ENCODE results near the gene VPS37D.

The VPS37D gene

DNA sequence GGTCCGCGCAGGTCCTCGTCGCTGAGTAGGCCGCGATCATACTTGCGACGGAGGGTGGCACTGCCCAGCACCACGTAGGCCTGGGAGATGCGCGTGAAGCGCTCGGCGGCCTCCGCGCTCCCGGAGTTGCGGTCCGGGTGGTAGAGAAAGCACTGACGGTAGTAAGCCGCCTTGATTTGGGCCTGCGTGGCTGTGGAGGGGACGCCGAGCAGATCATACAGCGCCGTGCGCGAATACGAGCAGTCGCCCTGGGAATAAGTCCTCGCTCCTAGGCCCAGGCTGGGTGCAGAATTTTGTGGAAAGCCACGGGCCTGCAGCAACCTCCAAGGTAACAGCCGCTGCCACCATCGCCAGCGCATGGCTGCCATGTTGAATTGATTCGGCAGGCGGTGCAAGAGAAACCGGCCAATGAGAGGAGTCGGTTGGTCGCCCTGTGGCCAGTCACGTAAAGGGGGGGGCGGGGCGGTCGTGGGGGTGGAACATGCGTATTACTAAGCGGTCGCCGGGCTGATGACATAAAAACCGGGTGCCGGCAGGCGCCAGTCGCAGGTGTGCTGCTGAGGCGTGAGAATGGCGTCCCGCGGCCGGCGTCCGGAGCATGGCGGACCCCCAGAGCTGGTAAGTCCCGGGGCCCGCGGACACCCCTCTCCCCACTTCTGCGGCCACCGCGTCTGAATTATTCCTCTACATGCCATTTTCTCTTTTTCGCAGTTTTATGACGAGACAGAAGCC lies 15.6 kb downstream of the VPS37D start, which contains the start of the genes BUD23 and DNAJC30:
Gene BUD23, plus strand, starts transcription at position 542 of the 732 bp plus-strand sequence. Its CDS starts 29 bp downstream, at position 571.
Gene DNAJC30, minus strand, starts transcription at position 398 of the 732 bp plus-strand sequence. Its CDS starts 30 bp downstream, at position 368.
- no peaks in the 10 kb centered on the region for H3K27me3 Mint-ChIP-seq
- H3K4me1 Mint-ChIP-seq (ENCODE audit: low read depth) = peaks cover 57% of the 10 kb centered on the region

GRCh38 chr7:73683788-73684693 lies 16.4 kb downstream of the VPS37D start:
- H3K27ac Mint-ChIP-seq = peak overlapping the region; percentile 96
- H3K4me3 Mint-ChIP-seq = peak overlapping the region; percentile 100
- no peaks in the 10 kb centered on the region for H3K27me3 Mint-ChIP-seq
- peaks cover 61% of the 10 kb centered on the region for H3K4me1 Mint-ChIP-seq (ENCODE audit: low read depth)
- H3K36me3 Mint-ChIP-seq (ENCODE audit: low read depth) = peaks cover 31% of the 10 kb centered on the region
- H3K9me3 Mint-ChIP-seq = no peaks in the 10 kb centered on the region

More for the DNA sequence above, 15.6 kb downstream of the VPS37D start, which contains the start of the genes BUD23 and DNAJC30:
- peaks cover 31% of the 10 kb centered on the region for H3K36me3 Mint-ChIP-seq (ENCODE audit: low read depth)
- H3K9me3 Mint-ChIP-seq = no peaks in the 10 kb centered on the region
- H3K27ac Mint-ChIP-seq = peak within 1 kb of the TSS; percentile 96
- H3K4me3 Mint-ChIP-seq = peak within 1 kb of the TSS; percentile 100

DNA sequence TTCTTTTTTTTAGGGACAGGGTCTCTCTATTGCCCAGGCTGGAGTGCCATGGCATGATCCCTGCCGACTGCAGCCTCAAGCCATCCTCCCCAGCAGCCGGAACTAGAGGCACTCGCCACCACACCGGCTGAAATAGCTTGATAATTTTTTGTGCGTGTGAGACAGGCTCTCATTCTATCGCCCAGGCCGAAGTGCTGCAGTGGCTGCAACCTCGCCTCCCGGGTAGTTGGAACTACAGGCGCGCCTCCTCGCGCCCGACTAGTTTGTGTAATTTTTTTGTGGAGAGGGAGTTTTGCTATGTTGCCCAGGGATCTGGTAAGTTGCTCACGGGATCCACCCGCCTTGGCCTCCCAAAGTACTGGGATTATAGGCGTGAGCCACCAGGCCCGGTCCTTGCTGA lies 17.7 kb downstream of the VPS37D start:
- Mint-ChIP-seq H3K9me3 (no peaks in the 10 kb centered on the region), H3K27ac (no peak overlapping the region), H3K4me3 (peak overlapping the region; percentile 100), H3K27me3 (no peaks in the 10 kb centered on the region), H3K36me3 (ENCODE audit: low read depth) (peaks cover 41% of the 10 kb centered on the region), H3K4me1 (ENCODE audit: low read depth) (peaks cover 54% of the 10 kb centered on the region)

- H3K9me3 Mint-ChIP-seq = no peaks in the 10 kb centered on the region
- peaks cover 51% of the 10 kb centered on the region for H3K36me3 Mint-ChIP-seq (ENCODE audit: low read depth)
- peak overlapping the region; percentile 21 for H3K27ac Mint-ChIP-seq
- H3K4me3 Mint-ChIP-seq = no peak overlapping the region
- H3K4me1 Mint-ChIP-seq (ENCODE audit: low read depth) = peaks cover 32% of the 10 kb centered on the region
- H3K27me3 Mint-ChIP-seq = no peaks in the 10 kb centered on the region
Observed at GRCh38 chr7:73688288-73688687, 20.7 kb downstream of the VPS37D start.

GRCh38 chr7:73690646-73691045 lies 23.0 kb downstream of the VPS37D start:
- no peaks in the 10 kb centered on the region for H3K27me3 Mint-ChIP-seq
- H3K36me3 Mint-ChIP-seq (ENCODE audit: low read depth) = peaks cover 64% of the 10 kb centered on the region
- H3K27ac Mint-ChIP-seq = no peak overlapping the region
- no peak overlapping the region for H3K4me3 Mint-ChIP-seq
- peaks cover 21% of the 10 kb centered on the region for H3K4me1 Mint-ChIP-seq (ENCODE audit: low read depth)
- no peaks in the 10 kb centered on the region for H3K9me3 Mint-ChIP-seq

GRCh38 chr7:73696372-73696771 lies 28.7 kb downstream of the VPS37D start:
- H3K27me3 Mint-ChIP-seq = no peaks in the 10 kb centered on the region
- H3K4me3 Mint-ChIP-seq = no peak overlapping the region
- H3K27ac Mint-ChIP-seq = no peak overlapping the region
- H3K36me3 Mint-ChIP-seq (ENCODE audit: low read depth) = peaks cover 62% of the 10 kb centered on the region
- H3K9me3 Mint-ChIP-seq = no peaks in the 10 kb centered on the region
- H3K4me1 Mint-ChIP-seq (ENCODE audit: low read depth) = no peaks in the 10 kb centered on the region

- peaks cover 66% of the 10 kb centered on the region for H3K36me3 Mint-ChIP-seq (ENCODE audit: low read depth)
- no peaks in the 10 kb centered on the region for H3K27me3 Mint-ChIP-seq
- H3K4me3 Mint-ChIP-seq = no peak overlapping the region
- no peaks in the 10 kb centered on the region for H3K9me3 Mint-ChIP-seq
- H3K4me1 Mint-ChIP-seq (ENCODE audit: low read depth) = no peaks in the 10 kb centered on the region
- H3K27ac Mint-ChIP-seq = no peak overlapping the region
Observed at GRCh38 chr7:73698410-73698809, 30.8 kb downstream of the VPS37D start.

DNA sequence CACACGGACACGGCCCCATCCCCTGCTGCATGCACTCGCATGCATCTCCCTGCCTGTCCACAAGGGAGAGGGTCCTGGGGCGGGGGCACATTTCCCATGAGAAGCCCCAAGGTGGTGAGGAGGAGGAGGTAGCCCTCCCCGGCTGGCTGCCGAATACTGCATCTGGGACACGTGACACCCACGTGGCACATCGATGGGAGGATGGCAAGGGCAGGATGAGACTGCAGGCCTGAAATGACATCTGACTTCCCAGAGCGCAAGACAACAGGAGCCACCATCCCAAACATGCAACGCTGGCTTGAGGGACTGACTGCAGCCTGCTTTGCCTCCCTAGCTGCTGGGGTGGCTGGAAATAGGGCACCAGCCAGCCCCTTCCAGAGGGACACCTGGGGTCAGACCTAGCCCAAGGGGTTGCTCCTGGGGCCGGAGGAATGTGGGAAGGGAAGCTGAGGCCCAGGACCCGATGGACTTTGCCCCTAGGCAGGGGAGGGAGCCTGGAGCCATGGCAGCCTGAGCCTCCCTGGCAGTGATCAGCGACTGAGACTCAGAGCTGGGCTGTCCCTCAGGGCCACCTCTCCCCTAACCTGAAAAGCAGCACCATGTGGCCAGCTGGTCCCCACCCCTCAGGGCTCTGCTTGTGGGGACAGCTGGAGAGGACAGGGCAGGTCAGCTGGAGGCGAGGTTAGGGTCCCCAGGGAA lies 31.9 kb downstream of the VPS37D start:
- Mint-ChIP-seq H3K27ac (no peak overlapping the region), H3K4me3 (no peak overlapping the region), H3K9me3 (no peaks in the 10 kb centered on the region), H3K36me3 (ENCODE audit: low read depth) (peaks cover 62% of the 10 kb centered on the region), H3K27me3 (no peaks in the 10 kb centered on the region), H3K4me1 (ENCODE audit: low read depth) (no peaks in the 10 kb centered on the region)

DNA sequence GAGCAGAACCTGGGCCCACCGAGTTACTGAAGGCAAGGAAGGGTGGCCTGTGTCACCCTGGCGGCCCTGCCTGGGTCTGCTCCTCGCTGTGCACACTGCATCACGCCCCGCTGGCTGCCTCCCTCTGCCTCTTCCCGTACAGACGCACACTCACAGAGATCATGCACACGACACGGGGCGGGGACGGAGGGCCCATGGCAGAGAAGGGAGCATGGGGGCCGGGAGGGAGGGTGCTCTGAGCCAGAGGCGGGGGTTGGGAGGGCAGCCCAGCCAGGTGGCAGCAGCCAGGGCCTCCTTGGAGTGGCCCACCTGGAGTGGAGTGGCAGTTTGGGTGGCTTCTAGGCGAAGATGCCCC lies 32.4 kb downstream of the VPS37D start:
- H3K27me3 Mint-ChIP-seq = no peaks in the 10 kb centered on the region
- peaks cover 58% of the 10 kb centered on the region for H3K36me3 Mint-ChIP-seq (ENCODE audit: low read depth)
- H3K27ac Mint-ChIP-seq = no peak overlapping the region
- no peaks in the 10 kb centered on the region for H3K9me3 Mint-ChIP-seq
- no peak overlapping the region for H3K4me3 Mint-ChIP-seq
- no peaks in the 10 kb centered on the region for H3K4me1 Mint-ChIP-seq (ENCODE audit: low read depth)

- Mint-ChIP-seq H3K4me3 (no peak overlapping the region), H3K27ac (no peak overlapping the region), H3K4me1 (ENCODE audit: low read depth) (no peaks in the 10 kb centered on the region), H3K27me3 (no peaks in the 10 kb centered on the region), H3K9me3 (no peaks in the 10 kb centered on the region), H3K36me3 (ENCODE audit: low read depth) (peaks cover 54% of the 10 kb centered on the region)
Observed at GRCh38 chr7:73700581-73701134, 33.0 kb downstream of the VPS37D start.

GRCh38 chr7:73701357-73701995 lies 33.8 kb downstream of the VPS37D start:
- no peaks in the 10 kb centered on the region for H3K9me3 Mint-ChIP-seq
- H3K4me3 Mint-ChIP-seq = no peak overlapping the region
- peaks cover 46% of the 10 kb centered on the region for H3K36me3 Mint-ChIP-seq (ENCODE audit: low read depth)
- no peaks in the 10 kb centered on the region for H3K27me3 Mint-ChIP-seq
- H3K4me1 Mint-ChIP-seq (ENCODE audit: low read depth) = peaks cover 3% of the 10 kb centered on the region
- no peak overlapping the region for H3K27ac Mint-ChIP-seq

- H3K4me1 Mint-ChIP-seq (ENCODE audit: low read depth) = peaks cover 10% of the 10 kb centered on the region
- H3K27ac Mint-ChIP-seq = no peak overlapping the region
- H3K4me3 Mint-ChIP-seq = no peak overlapping the region
- H3K9me3 Mint-ChIP-seq = no peaks in the 10 kb centered on the region
- H3K27me3 Mint-ChIP-seq = no peaks in the 10 kb centered on the region
- peaks cover 38% of the 10 kb centered on the region for H3K36me3 Mint-ChIP-seq (ENCODE audit: low read depth)
Observed at GRCh38 chr7:73702226-73702625, 34.6 kb downstream of the VPS37D start.

DNA sequence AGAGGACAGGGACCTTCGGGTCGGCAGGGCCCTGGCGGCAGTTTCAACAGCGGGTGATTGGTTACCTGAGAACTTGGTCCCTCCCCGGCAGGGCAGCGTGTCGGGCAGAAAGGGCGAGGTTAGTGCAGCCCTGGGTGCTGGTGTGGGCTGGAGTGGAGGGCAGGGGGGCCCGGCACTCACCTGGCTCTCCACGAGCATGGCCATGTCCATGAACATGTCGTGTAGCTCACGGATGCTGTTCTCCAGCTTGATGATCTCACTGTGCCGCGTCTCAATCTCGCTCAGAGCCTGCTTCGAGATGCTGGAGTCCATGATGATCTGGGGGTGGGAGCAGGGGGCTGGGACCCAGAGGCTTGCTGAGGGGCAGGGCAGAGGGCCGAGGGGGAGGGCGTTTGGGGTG lies 35.0 kb downstream of the VPS37D start:
- Mint-ChIP-seq H3K4me1 (ENCODE audit: low read depth) (peaks cover 10% of the 10 kb centered on the region), H3K27me3 (no peaks in the 10 kb centered on the region), H3K9me3 (no peaks in the 10 kb centered on the region), H3K36me3 (ENCODE audit: low read depth) (peaks cover 34% of the 10 kb centered on the region), H3K27ac (no peak overlapping the region), H3K4me3 (no peak overlapping the region)

DNA sequence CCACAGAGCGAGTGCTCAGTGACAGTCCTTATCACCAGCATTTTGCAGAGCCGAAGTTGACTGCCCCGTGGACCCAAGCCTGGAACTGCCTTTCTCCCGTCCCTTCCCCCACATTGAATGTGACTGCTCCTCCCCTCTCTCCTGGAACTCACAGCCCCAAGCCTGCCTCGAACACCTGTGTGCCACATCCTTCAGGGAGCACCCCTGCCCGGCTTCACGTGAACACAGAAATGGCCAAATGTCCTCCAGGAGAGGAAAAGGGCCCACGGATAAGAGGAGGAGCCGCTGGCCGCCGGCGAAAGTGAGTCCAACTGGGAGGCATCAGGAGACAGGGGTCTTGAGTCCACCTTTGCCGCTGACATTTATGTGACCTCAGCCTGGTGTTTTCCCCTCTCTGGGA lies 35.6 kb downstream of the VPS37D start:
- no peaks in the 10 kb centered on the region for H3K9me3 Mint-ChIP-seq
- no peaks in the 10 kb centered on the region for H3K27me3 Mint-ChIP-seq
- H3K4me1 Mint-ChIP-seq (ENCODE audit: low read depth) = peaks cover 10% of the 10 kb centered on the region
- no peak overlapping the region for H3K4me3 Mint-ChIP-seq
- no peak overlapping the region for H3K27ac Mint-ChIP-seq
- H3K36me3 Mint-ChIP-seq (ENCODE audit: low read depth) = peaks cover 28% of the 10 kb centered on the region
